ENCODE measurements around the gene HCST.

Gene HCST

GRCh38 chr19:35911173-35911572 lies 8.8 kb downstream of the HCST start:
- TF ChIP-seq GLIS3 (CRISPR knock-in tag; IDR thresholded peaks at IDR 0.05): no peak
- TF ChIP-seq, protein P1, sequence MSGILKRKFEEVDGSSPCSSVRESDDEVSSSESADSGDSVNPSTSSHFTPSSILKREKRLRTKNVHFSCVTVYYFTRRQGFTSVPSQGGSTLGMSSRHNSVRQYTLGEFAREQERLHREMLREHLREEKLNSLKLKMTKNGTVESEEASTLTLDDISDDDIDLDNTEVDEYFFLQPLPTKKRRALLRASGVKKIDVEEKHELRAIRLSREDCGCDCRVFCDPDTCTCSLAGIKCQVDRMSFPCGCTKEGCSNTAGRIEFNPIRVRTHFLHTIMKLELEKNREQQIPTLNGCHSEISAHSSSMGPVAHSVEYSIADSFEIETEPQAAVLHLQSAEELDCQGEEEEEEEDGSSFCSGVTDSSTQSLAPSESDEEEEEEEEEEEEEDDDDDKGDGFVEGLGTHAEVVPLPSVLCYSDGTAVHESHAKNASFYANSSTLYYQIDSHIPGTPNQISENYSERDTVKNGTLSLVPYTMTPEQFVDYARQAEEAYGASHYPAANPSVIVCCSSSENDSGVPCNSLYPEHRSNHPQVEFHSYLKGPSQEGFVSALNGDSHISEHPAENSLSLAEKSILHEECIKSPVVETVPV (CRISPR knock-in tag; IDR thresholded peaks at IDR 0.05): no peak
- no peak for TF ChIP-seq ZNF70 (CRISPR knock-in tag; IDR thresholded peaks at IDR 0.05)
- no peak for TF ChIP-seq ZNF565 (CRISPR knock-in tag; conservative IDR thresholded peaks at IDR 0.05; ENCODE audit: low read depth)
- no peak; the same call in 2 of the 3 replicates for ATAC-seq

DNA sequence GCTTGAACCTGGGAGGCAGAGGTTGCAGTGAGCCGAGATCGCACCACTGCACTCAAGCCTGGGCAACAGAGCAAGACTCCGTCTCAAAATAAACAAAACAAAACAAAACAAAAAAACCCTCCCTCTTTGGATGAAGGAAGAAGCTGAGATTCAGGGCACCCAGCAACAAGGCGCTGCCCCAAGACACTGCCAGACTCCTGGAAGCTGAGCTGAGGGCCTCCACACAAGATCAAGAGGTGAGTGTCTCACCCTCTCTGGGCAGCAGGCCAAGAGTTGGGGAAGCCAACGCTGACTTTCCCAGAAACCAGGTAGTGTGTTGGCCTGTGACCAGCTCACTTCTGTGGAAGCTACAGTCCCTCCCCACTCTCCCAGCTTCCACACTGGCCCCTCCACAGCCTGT lies 9.5 kb downstream of the HCST start:
- no peak for TF ChIP-seq ZFP3 (CRISPR knock-in tag; IDR thresholded peaks at IDR 0.05)
- TF ChIP-seq RARB (CRISPR knock-in tag; IDR thresholded peaks at IDR 0.05): no peak
- TF ChIP-seq ZNF8 (CRISPR knock-in tag; IDR thresholded peaks at IDR 0.05): no peak
- TF ChIP-seq, protein P1 (CRISPR knock-in tag; IDR thresholded peaks at IDR 0.05): no peak
- TF ChIP-seq SNAI2 (CRISPR knock-in tag; IDR thresholded peaks at IDR 0.05): no peak
- no peak for TF ChIP-seq ZC3H10 (CRISPR knock-in tag; IDR thresholded peaks at IDR 0.05)
- no peak for TF ChIP-seq ISL1 (CRISPR knock-in tag; IDR thresholded peaks at IDR 0.05)
- no peak for TF ChIP-seq PPARA (CRISPR knock-in tag; IDR thresholded peaks at IDR 0.05; ENCODE audit: borderline replicate concordance)
- TF ChIP-seq ARNTL (CRISPR knock-in tag; IDR thresholded peaks at IDR 0.05; ENCODE audit: borderline replicate concordance, low read depth): no peak
- no peak for TF ChIP-seq BACH2 (CRISPR knock-in tag; IDR thresholded peaks at IDR 0.05; ENCODE audit: borderline replicate concordance)
- TF ChIP-seq ZNF565 (CRISPR knock-in tag; conservative IDR thresholded peaks at IDR 0.05; ENCODE audit: low read depth): no peak
- no peak for TF ChIP-seq ZNF70 (CRISPR knock-in tag; IDR thresholded peaks at IDR 0.05)
- no peak for TF ChIP-seq PATZ1 (CRISPR knock-in tag; IDR thresholded peaks at IDR 0.05; ENCODE audit: borderline replicate concordance)
- TF ChIP-seq GLIS3 (CRISPR knock-in tag; IDR thresholded peaks at IDR 0.05): no peak
- TF ChIP-seq TCF4 (CRISPR knock-in tag; IDR thresholded peaks at IDR 0.05; ENCODE audit: borderline replicate concordance): no peak
- no peak for TF ChIP-seq ESRRG (CRISPR knock-in tag; IDR thresholded peaks at IDR 0.05)
- TF ChIP-seq CSDC2 (CRISPR knock-in tag; IDR thresholded peaks at IDR 0.05): no peak
- no peak for TF ChIP-seq TOX (CRISPR knock-in tag; IDR thresholded peaks at IDR 0.05; ENCODE audit: borderline replicate concordance)
- TF ChIP-seq POU6F1 (CRISPR knock-in tag; IDR thresholded peaks at IDR 0.05; ENCODE audit: borderline replicate concordance, low read depth): no peak
- ATAC-seq: no peak

- no peak for TF ChIP-seq ZFP30 (CRISPR knock-in tag; IDR thresholded peaks at IDR 0.05)
- TF ChIP-seq, protein P2, sequence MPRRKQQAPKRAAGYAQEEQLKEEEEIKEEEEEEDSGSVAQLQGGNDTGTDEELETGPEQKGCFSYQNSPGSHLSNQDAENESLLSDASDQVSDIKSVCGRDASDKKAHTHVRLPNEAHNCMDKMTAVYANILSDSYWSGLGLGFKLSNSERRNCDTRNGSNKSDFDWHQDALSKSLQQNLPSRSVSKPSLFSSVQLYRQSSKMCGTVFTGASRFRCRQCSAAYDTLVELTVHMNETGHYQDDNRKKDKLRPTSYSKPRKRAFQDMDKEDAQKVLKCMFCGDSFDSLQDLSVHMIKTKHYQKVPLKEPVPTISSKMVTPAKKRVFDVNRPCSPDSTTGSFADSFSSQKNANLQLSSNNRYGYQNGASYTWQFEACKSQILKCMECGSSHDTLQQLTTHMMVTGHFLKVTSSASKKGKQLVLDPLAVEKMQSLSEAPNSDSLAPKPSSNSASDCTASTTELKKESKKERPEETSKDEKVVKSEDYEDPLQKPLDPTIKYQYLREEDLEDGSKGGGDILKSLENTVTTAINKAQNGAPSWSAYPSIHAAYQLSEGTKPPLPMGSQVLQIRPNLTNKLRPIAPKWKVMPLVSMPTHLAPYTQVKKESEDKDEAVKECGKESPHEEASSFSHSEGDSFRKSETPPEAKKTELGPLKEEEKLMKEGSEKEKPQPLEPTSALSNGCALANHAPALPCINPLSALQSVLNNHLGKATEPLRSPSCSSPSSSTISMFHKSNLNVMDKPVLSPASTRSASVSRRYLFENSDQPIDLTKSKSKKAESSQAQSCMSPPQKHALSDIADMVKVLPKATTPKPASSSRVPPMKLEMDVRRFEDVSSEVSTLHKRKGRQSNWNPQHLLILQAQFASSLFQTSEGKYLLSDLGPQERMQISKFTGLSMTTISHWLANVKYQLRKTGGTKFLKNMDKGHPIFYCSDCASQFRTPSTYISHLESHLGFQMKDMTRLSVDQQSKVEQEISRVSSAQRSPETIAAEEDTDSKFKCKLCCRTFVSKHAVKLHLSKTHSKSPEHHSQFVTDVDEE (CRISPR knock-in tag; IDR thresholded peaks at IDR 0.05): no peak
- no peak for TF ChIP-seq OSR1 (CRISPR knock-in tag; IDR thresholded peaks at IDR 0.05)
- no peak for TF ChIP-seq POU6F1 (CRISPR knock-in tag; IDR thresholded peaks at IDR 0.05; ENCODE audit: borderline replicate concordance, low read depth)
- TF ChIP-seq BACH2 (CRISPR knock-in tag; IDR thresholded peaks at IDR 0.05; ENCODE audit: borderline replicate concordance): no peak
- TF ChIP-seq ZNF8 (CRISPR knock-in tag; IDR thresholded peaks at IDR 0.05): no peak
- TF ChIP-seq, protein P1 (CRISPR knock-in tag; IDR thresholded peaks at IDR 0.05): no peak
- no peak for TF ChIP-seq ZNF70 (CRISPR knock-in tag; IDR thresholded peaks at IDR 0.05)
- TF ChIP-seq SNAI2 (CRISPR knock-in tag; IDR thresholded peaks at IDR 0.05): no peak
- no peak for TF ChIP-seq ARNTL (CRISPR knock-in tag; IDR thresholded peaks at IDR 0.05; ENCODE audit: borderline replicate concordance, low read depth)
- no peak for TF ChIP-seq CSDC2 (CRISPR knock-in tag; IDR thresholded peaks at IDR 0.05)
- ATAC-seq: no peak
Observed at GRCh38 chr19:35913589-35913988, 11.3 kb downstream of the HCST start.
